Retinal pigment epithelial cell (primary cell): ENCODE measurements around the gene DNAH11.

Experiments used
- DNase-seq: peaks from one replicate; pipeline ENCODE4 v3.0.0-alpha.2; 2010; ENCODE audit warnings: low read depth
- H3K4me3 ChIP-seq: 2 replicates; pipeline ENCODE4 v1.5.1; 2011; ENCODE audit warnings: mild to moderate bottlenecking, low read length, control low read depth, moderate library complexity
- CTCF ChIP-seq: conservative IDR thresholded peaks from 2 replicates; pipeline ENCODE4 v1.5.1; 2011; ENCODE audit warnings: low read depth, low read length, control low read depth, inconsistent platforms

DNAH11 gene

GRCh38 chr7:21934808-21935207 is 392.0 kb downstream of the DNAH11 start:
- DNase-seq, result no peak
- TF ChIP-seq CTCF, result no peak
- no peak overlapping the region for H3K4me3 ChIP-seq

DNA sequence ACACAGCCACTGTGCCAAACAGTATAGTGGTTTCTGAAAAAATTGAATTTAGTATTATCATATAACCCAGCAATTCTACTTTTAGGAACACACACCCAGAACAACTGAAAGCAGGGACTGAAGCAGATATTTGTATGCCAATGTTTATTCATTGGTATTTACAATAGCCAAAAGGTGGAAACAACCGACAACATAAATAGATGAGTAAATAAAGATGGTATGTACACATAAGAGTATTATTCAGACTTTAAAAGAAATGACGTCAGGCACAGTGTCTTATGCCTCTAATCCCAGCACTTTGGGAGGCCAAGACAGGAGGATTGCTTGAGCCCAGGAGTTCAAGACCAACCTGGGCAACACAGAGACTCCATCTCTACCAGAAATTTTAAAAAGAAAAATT is 395.6 kb downstream of the DNAH11 start:
- DNase-seq, result no peak
- no peak for TF ChIP-seq CTCF
- no peak overlapping the region for H3K4me3 ChIP-seq

- TF ChIP-seq CTCF, result no peak
- H3K4me3 ChIP-seq, result no peak overlapping the region
- DNase-seq, result peak; percentile 81
These were observed 396.5 kb downstream of the DNAH11 start for GRCh38 chr7:21939136-21939857.

- DNase-seq, result no peak
- H3K4me3 ChIP-seq, result no peak overlapping the region
- no peak for TF ChIP-seq CTCF
These were observed 397.1 kb downstream of the DNAH11 start for GRCh38 chr7:21939858-21940372.

DNA sequence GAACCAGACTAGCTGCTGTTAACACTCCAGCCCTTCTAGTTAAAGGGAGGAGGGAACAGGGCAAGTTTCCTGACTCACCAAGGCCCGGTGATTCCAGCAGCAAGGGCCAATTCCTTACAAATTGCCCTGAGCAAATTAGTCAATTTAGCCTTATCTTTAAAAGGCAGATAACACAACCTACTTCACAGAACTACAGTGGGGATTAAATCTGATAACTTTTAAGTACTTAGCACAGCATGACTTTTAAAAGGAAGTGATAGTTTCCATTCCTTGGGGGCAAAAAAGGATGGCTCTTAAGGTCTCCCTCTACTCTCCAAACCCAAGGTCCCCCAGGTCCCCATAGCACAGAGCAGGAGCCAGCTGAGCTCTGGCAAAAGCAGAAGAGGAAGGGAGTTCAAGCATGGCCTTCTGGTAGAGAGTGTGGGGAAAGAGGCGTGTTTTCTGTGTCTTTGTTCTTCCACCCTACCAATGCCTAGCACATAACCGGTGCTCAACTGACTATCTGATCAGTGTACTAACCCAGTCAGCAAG is 398.8 kb downstream of the DNAH11 start:
- no peak overlapping the region for H3K4me3 ChIP-seq
- peak; percentile 60 for DNase-seq
- no peak for TF ChIP-seq CTCF

- peak overlapping the region; percentile 26 for H3K4me3 ChIP-seq
- peak; percentile 31 for DNase-seq
- TF ChIP-seq CTCF, result no peak
These were observed 400.1 kb downstream of the DNAH11 start for GRCh38 chr7:21942955-21943354.

GRCh38 chr7:21943436-21943835 is 400.6 kb downstream of the DNAH11 start:
- DNase-seq, result no peak
- no peak for TF ChIP-seq CTCF
- peak overlapping the region; percentile 26 for H3K4me3 ChIP-seq
